Measurements from ENCODE around the gene BLCAP.
"Not testable (repeated sequence)": the region's sequence is repeated elsewhere in the genome, so short reads cannot be mapped to it uniquely, and the experiment has no call there.

BLCAP gene

DNA sequence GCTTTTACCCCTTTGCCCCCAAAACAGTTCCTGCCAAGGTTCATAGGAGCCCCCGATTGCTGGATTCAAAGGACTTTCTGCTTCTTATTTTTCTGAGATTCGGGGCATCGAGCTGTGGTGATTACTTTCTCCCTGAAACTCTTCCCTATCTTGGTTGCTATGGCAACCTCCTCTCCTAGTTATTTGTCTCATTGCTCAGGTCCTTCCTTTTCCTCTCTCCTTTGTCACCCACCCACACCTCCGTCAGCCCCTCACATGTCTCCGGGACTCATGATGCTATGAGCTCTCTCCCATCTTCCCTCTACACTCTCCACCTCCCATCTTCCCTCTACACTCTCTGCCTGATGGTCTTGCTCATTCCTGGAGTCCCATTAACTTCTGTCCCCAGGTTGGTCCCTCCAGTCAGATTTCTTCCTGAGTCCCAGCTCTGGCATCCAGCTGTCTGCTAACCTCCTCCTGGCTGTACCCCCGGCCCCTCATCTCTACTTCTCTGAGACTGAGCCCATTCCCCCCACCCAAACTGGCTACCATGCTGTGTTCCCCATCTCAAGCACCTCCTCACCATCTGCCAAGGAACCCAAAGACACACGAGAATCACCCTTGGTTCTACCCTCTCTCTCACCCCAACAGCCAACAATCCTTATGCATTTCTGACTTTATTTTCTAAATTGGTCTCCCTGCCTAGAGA lies 36.9 kb downstream of the BLCAP start:
- TF ChIP-seq CTCF (IDR thresholded peaks at IDR 0.05; ENCODE audit: insufficient read depth, low read length, poor library complexity, severe bottlenecking) = no peak
- Histone ChIP-seq H3K36me3 (ENCODE audit: control insufficient read depth, insufficient read depth, low read length) (no peaks in the 10 kb centered on the region), H3K27me3 (replicated peaks; ENCODE audit: control insufficient read depth, insufficient read depth, low read length) (no peaks in the 10 kb centered on the region), H3K4me3 (replicated peaks; ENCODE audit: low read depth, low read length) (no peak overlapping the region)
- no peak for DNase-seq (ENCODE audit: extremely low read depth, insufficient read length)

DNA sequence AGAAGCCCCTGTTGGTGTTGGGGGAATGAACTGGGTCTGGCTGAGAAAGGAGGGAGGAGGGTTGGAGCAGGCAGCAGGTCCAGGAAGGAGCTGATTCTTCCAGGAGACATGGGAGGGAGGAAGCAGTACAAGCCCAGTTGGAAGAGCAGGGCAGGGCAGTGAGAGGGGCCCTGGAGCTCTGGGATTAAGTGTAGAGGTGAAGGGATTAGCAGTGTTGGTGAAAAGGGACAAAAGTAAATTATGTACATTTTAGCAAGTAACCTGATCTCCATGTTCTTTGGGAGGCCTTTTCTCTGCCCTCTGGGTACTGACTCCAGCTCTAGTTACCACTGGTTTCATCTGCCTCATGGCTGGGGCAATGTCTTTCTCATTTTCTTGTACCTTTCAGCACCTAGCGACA lies 41.5 kb downstream of the BLCAP start:
- H3K36me3 ChIP-seq (ENCODE audit: control insufficient read depth, insufficient read depth, low read length); DNase-seq (ENCODE audit: extremely low read depth, insufficient read length); H3K27me3 ChIP-seq (replicated peaks; ENCODE audit: control insufficient read depth, insufficient read depth, low read length); H3K4me3 ChIP-seq (replicated peaks; ENCODE audit: low read depth, low read length): not testable (repeated sequence)

DNA sequence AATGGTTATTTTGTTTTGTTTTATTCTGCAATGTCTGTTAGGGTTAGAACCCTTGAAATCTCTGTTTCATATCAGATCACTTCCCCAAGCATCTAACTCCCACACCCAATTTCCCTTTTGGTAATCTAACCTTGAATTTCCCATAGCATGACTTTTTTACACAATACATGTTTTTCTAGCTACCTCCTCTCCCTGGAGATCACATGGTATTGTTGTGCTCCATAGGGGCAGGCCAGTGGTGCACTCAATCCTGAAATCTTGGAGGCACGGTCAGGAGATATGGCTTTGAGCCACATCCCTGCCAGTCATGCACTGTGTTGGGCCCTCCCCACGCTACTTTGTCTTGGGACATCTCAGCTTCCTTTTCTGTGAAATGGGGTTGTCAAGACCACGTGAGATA lies 43.3 kb downstream of the BLCAP start:
- TF ChIP-seq CTCF (IDR thresholded peaks at IDR 0.05; ENCODE audit: insufficient read depth, low read length, poor library complexity, severe bottlenecking) = no peak
- no peaks in the 10 kb centered on the region for H3K36me3 ChIP-seq (ENCODE audit: control insufficient read depth, insufficient read depth, low read length)
- no peak for DNase-seq (ENCODE audit: extremely low read depth, insufficient read length)
- no peak overlapping the region for H3K4me3 ChIP-seq (replicated peaks; ENCODE audit: low read depth, low read length)
- no peaks in the 10 kb centered on the region; the same call in 1 of the 2 replicates for H3K27me3 ChIP-seq (replicated peaks; ENCODE audit: control insufficient read depth, insufficient read depth, low read length)

DNA sequence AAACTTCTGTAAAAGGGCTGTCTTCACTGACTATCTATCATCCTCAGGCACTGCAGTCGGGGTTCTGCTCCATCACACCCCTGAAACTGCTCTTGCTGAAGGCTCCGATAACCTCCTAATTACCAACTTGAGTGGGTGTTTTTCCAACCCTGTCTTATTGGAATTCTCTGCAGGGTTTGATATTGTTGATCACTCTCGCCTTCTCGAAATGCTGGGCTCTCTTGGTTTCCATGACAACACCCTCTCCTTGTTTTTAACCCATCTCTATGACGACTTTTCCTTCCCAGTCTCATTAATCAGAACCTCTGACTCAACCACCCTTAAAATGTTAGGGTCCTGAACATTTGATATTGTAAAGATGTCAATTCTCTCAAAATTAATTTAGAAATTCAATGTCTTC lies 46.1 kb downstream of the BLCAP start:
- Histone ChIP-seq H3K36me3 (ENCODE audit: control insufficient read depth, insufficient read depth, low read length) (no peaks in the 10 kb centered on the region), H3K4me3 (replicated peaks; ENCODE audit: low read depth, low read length) (no peak overlapping the region), H3K27me3 (replicated peaks; ENCODE audit: control insufficient read depth, insufficient read depth, low read length) (no peaks in the 10 kb centered on the region; the same call in none of the 2 replicates)
- no peak for TF ChIP-seq CTCF (IDR thresholded peaks at IDR 0.05; ENCODE audit: insufficient read depth, low read length, poor library complexity, severe bottlenecking)
- DNase-seq (ENCODE audit: extremely low read depth, insufficient read length) = no peak

GRCh38 chr20:37480919-37481318 lies 46.8 kb downstream of the BLCAP start:
- no peaks in the 10 kb centered on the region; the same call in none of the 2 replicates for H3K27me3 ChIP-seq (replicated peaks; ENCODE audit: control insufficient read depth, insufficient read depth, low read length)
- no peak for DNase-seq (ENCODE audit: extremely low read depth, insufficient read length)

More at GRCh38 chr20:37480919-37481318, 46.8 kb downstream of the BLCAP start:
- H3K36me3 ChIP-seq (ENCODE audit: control insufficient read depth, insufficient read depth, low read length) = no peaks in the 10 kb centered on the region
- no peak for TF ChIP-seq CTCF (IDR thresholded peaks at IDR 0.05; ENCODE audit: insufficient read depth, low read length, poor library complexity, severe bottlenecking)
- H3K4me3 ChIP-seq (replicated peaks; ENCODE audit: low read depth, low read length) = no peak overlapping the region

Measured in GM06990 (cell line).